NCI-H128 (cell line): ENCODE measurements around the gene TP53I11.

Experiments
- DNase-seq: peaks from one replicate; lab custom pipeline; 2025; ENCODE audit not compliant: unreplicated experiment; lab: John Stamatoyannopoulos, UW

Gene TP53I11

DNA sequence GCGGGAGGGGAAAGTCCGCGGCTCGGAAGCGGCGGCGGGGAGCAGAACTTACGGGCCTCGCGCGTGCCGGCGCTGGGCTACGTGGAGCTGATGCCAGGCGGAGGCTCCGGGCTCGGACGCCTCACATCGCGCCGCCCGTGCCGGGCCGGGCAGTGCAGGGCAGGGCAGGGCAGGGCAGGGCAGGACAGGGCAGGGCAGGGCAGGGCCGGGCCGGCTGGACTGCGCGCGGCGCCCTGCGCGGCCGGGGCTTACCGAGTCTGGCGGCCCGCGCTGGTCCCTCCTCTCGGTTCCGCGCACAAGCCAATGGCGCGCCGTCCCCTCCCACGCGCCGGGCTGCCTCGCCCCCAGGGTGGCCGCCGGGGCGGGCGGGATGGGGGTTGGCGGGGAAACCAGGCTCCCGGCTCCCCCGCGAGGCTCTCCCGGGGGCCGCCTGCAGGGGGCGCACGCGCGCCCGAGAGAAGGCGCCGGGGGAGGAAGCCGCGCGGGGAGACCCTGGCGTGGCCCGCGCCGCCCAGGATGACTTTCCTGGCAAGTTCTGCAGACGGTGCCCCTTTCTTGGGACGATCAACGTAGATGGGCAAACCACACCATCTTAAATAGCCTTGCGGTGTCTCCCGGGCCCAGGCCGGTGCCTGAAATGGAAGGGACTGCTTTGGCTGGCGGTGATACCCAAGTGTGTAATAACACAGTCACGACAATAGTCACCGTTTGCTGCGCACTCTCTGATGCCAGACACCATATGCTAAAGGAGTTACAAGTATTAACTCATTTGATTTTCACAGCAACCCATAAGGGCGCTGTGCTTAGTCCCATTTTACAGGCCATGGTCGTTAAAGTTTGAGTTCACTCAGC is at the start of gene TP53I11:
Gene TP53I11, minus strand, starts transcription at position 259 of the 852 bp plus-strand sequence. CDS start 12,548 bp downstream, outside the sequence.
- DNase-seq = no peak

DNA sequence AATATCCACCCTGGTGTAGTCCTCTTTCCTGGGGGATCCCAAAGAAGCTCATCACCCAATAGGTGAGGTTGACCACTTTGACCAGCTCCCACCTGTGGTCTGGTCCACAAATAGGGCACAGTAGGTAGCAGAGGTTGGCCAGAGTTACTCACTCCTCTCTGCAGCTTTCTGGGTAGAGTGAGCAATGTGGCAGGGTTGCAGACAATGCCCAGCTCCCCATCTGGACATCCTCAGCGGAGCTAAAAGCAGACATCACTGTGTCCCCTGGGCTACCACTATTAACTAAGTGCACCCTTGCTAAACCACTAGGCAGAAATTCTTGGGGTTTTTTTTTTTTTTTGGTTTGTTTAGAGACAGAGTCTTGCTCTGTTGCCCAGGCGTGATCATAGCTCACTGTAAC is 48.4 kb upstream of the TP53I11 start:
- no peak for DNase-seq

DNA sequence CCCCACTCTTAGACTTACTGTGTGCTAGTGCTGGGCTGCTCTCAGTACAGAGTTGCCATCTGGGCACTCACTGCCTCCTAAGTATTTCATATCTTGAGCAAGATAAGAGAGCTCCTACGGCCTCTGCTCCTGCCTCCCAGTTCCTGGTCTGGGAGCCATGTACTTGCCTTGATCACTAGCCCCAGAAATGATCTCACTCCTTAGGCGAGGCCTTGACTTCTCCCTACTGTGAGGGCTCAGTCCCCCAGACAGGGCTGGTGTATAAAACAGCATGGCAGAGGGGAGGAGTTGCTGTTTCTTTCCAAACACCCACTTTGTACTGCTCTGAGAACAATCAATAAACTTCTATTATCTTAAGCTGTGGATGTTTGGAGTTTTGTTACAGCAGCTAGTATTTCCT is 47.4 kb upstream of the TP53I11 start:
- DNase-seq = no peak

GRCh38 chr11:44997566-44997965 is 46.9 kb upstream of the TP53I11 start:
- no peak for DNase-seq

DNA sequence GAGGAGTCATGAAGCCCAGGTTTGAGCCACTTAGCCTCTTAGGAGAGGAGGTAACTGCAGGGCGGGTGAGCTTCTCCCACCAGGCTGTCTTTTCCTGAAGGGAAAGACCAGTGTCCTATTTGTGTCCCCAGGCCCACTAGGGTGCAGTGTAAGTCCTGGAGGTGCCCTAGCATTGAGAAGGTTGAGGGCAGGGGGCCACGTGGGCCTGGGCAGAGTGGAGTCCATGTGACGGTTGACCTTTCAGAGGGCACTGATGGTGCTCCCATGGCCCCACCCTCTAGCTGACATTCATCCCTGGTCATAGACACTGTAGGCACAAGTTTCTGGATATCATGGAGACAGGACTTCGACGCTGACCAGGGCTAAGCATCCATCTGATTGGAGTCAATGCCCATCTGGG is 44.1 kb upstream of the TP53I11 start:
- no peak for DNase-seq

DNA sequence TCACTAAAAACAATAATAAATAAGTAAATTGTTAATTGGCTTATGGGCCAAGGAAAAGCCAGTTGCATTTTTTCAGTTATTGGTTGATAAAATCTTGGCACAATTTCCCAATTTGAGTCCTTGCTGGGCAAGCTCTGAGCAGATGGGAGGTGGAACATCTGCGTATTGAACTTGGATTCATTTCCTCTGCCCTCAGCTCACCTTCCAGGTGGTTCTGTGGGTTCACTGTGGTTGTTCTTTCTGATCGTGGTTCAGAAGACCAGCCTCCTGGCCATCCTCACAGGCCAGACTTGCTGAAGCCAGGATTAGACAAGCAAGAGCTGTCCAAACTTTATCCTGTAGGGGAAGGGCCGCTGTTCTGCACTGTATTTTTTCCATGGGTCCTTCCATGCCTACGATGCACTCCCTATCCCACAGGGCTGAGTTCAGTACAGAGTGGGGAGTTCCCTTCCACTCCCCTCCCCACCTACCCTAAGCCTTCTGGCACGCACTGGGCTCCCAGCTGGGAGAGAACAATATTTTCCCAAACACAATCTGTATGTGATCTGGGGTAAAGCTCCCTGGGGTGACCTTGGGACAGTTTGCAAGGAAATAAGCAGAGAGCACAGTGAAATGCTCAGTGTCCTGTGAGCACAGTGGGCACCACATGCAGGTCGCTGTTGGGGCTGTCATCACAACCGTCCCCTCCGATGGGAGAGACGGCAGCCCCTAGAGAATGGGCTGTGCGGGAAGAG is 43.5 kb upstream of the TP53I11 start:
- DNase-seq = no peak

GRCh38 chr11:44992774-44993173 is 42.1 kb upstream of the TP53I11 start:
- no peak for DNase-seq

- no peak for DNase-seq
Measured at GRCh38 chr11:44992181-44992582, 41.5 kb upstream of the TP53I11 start.

GRCh38 chr11:44990665-44991064 is 40.0 kb upstream of the TP53I11 start:
- no peak for DNase-seq

DNA sequence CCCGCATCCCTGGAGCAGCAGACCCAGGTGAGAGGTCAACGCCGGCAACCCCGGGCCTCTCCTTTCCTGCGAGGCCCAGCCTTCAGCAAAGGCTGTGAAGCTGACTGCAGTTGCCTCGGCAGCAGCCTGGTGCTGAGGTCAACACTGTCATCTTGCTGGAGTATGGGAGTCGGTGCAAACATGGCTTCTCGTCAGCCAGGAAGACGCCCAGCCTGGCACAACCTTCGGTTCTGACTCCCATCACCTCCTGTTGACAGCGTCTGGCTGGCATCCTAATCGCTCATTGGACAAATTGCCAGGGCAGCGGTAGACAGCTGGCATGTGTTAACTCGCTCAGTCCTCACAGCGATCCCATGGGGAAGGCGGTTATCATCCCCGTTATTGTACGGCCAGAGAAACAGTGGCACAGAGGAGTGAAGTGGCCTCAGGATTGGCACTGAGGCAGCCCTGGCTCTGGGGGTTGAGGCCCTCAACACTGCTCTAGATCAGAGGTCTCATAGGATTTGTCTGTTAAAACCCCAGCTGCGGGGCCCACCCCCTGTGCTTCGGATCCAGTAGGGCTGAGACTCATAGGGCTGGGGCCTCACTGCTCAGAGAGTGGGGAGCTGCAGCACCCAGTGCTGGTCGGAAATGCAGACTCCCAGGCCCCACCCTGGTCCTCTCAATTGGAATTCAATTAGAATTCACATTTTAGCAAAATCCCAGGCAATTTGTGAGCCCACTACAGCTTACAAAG is 39.3 kb upstream of the TP53I11 start:
- no peak for DNase-seq

DNA sequence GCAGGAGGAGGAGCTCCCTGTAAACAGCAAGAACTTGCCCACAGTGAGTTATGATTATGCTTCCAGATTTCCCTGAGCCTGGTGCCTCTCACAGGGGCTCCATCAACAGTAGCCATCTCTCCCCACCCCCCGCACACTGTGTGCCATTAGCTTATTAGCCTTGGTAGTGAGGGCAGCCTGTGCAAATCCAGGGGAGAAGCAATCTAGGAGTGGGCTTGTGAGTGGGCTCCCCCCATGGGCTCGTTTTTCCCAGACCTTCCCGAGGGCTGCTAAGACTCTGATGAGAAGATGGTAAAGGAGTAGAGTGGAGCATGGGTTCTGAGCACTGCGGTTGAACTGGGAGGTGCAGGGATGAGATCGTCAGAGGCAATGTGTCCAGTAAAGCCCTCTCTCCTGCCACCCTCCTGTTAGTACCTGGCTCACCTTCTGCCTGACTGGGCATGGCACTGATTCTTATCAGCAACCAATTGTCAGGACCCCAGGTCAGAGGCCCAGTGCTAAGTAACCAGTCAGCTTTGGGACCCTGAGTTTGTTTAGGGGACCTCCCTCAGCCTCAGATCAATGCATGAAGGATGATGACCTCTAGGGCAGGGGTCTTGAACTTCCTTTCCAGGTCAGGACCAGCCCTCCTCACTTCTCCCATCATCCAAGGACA is 38.4 kb upstream of the TP53I11 start:
- DNase-seq = no peak

DNA sequence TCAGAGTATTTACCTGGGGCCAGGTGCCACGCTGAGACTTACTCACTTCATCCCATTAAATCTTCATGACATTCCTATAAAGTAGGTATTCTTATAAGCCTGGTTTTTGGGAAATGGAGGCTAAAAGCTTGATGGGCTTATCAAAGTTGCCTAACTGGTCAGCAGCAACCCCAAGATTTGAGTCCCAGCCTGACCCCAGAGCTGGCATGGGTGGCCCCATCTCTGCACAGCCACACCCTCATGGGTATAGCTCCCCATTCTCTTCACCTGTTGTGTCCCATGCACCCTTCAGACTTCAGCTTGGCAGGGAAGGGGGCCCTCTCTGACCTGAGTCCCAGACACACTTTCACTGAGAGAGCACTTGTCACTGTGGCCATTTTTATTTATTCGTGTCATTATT is 37.4 kb upstream of the TP53I11 start:
- no peak for DNase-seq

DNA sequence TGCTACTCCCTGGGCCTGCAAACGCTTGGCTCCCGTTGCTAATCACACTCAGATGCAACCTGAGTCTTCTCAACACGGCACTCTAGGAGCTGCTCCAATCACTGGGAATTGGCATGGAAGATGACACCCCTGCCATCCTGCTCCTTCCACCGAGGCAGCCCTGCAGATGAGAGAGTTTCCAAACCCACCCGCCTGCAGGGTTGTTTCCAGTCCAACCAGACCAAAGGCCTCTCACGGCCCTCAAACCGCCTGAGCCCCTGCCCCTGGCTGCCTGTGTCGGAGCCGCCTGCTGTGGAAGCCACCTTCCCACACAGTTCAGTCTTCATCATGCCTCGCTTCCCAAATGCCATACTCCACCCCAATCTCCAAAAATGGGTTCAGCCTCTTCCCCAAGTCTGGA is 36.8 kb upstream of the TP53I11 start:
- no peak for DNase-seq

DNA sequence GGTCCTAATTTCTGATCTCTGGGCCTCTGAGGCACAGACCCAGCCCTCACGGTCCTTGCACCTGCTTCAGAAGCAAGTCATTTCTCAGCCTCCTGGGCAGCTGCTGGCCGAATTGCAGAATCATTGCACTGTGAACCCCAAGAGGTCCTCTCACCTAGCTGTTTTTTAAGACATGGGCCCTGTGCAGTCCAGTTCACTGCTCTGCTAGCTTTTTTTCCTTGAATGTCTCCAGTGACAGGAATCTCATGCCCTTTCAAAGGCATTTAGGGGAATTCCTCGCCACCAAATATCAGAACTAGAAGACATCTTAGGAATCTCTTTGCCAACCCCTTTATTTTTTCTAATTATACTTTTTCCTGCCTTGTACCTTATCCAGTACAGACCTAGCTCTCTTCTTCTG is 35.6 kb upstream of the TP53I11 start:
- DNase-seq = no peak

DNA sequence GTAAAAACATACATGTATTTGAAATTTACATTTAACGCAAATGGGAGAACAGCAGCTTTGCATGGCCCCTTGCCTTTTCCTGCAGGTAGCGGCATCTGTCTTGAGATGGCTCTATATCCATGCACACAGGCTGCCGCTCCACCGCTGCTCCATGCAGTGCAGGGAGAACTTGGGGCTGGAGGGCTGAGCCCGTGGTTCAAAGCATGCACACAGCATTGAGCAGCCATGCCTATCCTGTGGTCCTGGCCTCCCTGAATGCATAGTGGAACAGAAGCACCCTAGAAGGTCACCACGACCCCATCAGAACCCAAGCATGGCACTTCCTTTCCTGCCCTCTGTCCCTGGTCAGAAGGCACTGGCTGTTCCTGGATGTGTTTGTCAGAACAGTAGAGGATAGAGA is 35.0 kb upstream of the TP53I11 start:
- DNase-seq = no peak

- DNase-seq = no peak
Measured at GRCh38 chr11:44983786-44984185, 33.1 kb upstream of the TP53I11 start.

- DNase-seq = no peak
Measured at GRCh38 chr11:44982496-44983062, 31.9 kb upstream of the TP53I11 start.

DNA sequence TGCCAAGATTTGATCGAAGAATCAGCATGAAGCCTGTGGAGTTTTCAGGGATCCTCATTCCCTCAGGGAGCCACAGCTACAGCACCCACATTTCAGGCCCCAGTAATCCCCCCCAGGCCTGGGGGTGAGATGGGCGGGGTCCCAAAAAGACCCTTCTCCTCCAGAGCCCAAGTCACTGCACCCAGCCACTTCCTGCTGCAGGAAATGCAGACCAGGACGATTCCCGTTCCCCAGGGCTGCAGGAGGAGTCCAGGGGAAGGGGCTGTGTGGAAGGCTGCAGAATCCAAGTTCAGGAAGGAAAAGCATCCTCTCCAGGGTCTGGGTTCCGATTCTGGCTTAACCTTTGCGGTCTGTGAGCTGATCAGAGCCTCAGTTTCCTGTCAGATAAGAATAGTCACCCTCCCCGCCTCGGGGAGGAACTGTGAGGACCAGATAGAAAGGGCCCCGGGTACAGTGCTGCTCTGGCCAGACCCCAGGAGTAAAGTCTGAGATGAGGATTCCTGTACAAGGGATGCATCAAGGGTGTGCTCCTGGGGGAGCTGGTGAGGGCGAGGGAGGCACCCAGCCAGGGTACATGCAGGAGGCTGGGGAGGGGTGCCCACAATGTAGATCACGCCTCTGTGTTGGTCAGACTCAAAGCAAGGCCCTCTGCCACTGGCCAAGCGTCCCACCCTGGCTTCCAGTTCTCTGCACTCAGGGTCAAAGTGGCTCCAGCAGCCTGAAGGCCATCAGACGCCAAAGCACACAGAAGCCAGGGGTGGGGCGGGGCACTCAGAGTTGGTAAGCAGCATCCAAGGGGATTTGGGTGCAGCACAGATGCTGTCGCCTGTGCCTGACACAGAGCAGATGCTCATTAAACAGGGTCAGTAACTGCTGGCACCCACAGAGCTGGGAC is 30.1 kb upstream of the TP53I11 start:
- DNase-seq = no peak

- DNase-seq = no peak
Measured at GRCh38 chr11:44979543-44980399, 29.1 kb upstream of the TP53I11 start.
